Mesodermal cell (in vitro differentiated cells): ENCODE data around the gene CXCR1.
"Not testable (repeated sequence)": the region's sequence is repeated elsewhere in the genome, so short reads cannot be mapped to it uniquely, and the experiment has no call there.

Experiments used
- H3K27ac ChIP-seq: 2 replicates; pipeline ENCODE4 v1.7.0; 2013; ENCODE audit warnings: mild to moderate bottlenecking, low read depth, low read length, moderate library complexity; ENCODE audit not compliant: severe bottlenecking
- H3K36me3 ChIP-seq: 2 replicates; pipeline ENCODE4 v1.7.1; 2013; ENCODE audit warnings: mild to moderate bottlenecking, low read length, moderate library complexity; ENCODE audit not compliant: control insufficient read depth, insufficient read depth
- H3K4me1 ChIP-seq: one replicate; pipeline ENCODE4 v1.7.1; 2013; ENCODE audit warnings: mild to moderate bottlenecking, low read length; ENCODE audit not compliant: insufficient read depth, control insufficient read depth, poor library complexity, severe bottlenecking
- H3K4me3 ChIP-seq: 2 replicates; pipeline ENCODE4 v1.7.0; 2013; ENCODE audit warnings: low read length, control low read depth, mild to moderate bottlenecking; ENCODE audit not compliant: insufficient read depth, poor library complexity, severe bottlenecking; ENCODE audit errors: extremely low read depth
- H3K9me3 ChIP-seq: 2 replicates; pipeline ENCODE4 v1.7.1; 2013; ENCODE audit warnings: mild to moderate bottlenecking, low read length, moderate library complexity; ENCODE audit not compliant: control insufficient read depth
- WGBS, 2 experiments: methylation state at CpG; one replicate each; pipeline ENCODE4 v1.1.5; 2013; ENCODE audit warnings: missing lambda C conversion rate in 2 of 2; ENCODE audit not compliant: insufficient coverage in 2 of 2; 5-methylcytosine and 5-hydroxymethylcytosine counted together

CXCR1 gene

GRCh38 chr2:218130822-218131221 lies 35.9 kb downstream of the CXCR1 start:
- Histone ChIP-seq H3K27ac (no peak overlapping the region), H3K4me3 (no peak overlapping the region), H3K4me1 (no peaks in the 10 kb centered on the region), H3K9me3 (no peaks in the 10 kb centered on the region), H3K36me3 (no peaks in the 10 kb centered on the region)

DNA sequence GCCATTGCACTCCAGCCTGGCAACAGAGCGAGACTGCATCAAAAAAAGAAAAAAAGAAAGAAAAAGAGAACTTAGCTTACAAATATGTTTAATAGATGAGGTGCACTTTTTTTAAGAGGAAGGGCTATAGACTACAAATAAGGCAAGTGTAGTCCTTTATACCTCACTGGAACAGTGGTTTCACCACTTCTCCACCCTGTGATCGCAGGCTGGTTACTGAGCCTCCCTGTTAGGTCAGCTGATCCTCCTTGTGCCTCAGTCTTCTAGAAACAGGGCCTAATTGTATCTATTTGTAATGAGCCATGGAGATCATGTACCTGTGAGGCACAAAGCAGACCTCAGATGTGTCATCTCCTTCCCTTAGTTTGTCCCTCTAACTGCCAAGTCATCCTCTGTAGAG lies 36.4 kb downstream of the CXCR1 start:
- Histone ChIP-seq H3K36me3 (no peaks in the 10 kb centered on the region), H3K27ac (no peak overlapping the region), H3K4me3 (no peak overlapping the region), H3K4me1 (no peaks in the 10 kb centered on the region), H3K9me3 (no peaks in the 10 kb centered on the region)
- WGBS, 2 experiments = 100% methylated on average over 1 of the region's 2 CpGs; no CpG with 5 or more reads in 1 of the 2 experiments

GRCh38 chr2:218129458-218130135 lies 37.2 kb downstream of the CXCR1 start:
- Histone ChIP-seq H3K27ac (no peak overlapping the region), H3K4me1 (no peaks in the 10 kb centered on the region)

DNA sequence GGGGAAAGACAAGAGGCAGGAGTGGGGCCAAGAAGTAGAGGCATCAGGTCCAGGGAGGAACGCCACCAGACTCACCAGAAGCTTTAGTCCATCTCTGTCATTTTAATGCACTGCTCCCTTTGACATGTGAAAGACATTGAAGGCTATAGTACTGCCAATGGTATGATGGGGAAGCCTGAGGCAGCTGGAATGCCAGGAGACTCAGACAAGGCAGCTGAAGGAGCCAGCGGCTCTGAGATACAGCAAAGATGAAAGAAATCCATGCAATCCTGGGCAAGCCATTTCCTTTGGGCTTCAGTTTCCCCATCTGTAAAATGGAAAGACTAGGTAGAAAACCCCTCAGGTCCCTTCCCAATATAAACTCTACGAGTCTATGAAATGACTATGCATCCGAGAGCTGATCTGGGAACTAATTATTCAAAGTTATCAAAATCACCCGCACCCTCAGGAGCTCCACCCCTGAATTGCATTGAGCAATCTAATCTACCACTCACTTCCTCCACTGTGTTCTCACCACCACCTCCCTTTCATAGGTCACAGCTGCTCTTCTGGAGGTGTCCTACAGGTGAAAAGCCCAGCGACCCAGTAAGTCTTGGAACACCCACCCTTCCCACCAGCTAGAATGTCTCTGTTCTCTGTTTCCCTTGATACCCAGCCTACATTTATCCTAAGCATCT lies 37.8 kb downstream of the CXCR1 start:
- no peak overlapping the region for H3K27ac ChIP-seq
- WGBS, 2 experiments = 77 to 99% methylated on average over 5 to 6 of the region's 6 CpGs

More at GRCh38 chr2:218129458-218130135, 37.2 kb downstream of the CXCR1 start:
- Histone ChIP-seq H3K36me3 (no peaks in the 10 kb centered on the region), H3K4me3 (no peak overlapping the region), H3K9me3 (no peaks in the 10 kb centered on the region)
- WGBS, 2 experiments = 94 to 100% methylated on average over 2 to 3 of the region's 6 CpGs

DNA sequence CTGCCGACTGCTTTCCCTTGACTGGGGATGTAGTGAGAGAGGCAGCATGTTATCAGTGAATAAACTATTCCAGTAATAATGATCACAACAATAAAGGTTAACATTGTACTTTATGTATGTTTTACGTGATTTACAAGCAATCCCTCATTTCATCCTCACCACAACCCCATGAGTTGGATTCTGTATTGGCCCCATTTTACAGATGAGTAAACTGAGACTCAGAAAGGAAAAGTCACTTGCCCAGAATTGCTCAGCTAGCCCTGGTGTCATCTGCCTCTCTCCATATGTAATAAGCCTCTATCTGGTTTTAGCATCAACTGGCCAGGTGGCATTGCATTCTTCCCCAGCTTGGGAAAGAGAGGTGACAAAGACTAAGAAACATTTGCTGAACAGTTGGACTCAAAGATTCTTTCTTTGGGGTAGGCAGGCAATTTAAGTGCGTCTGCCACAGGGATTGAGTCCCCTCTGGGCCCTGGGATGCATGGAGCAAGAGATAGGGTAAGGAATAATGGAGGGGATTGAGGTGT lies 38.8 kb downstream of the CXCR1 start:
- whole genome bisulfite sequencing, 2 experiments = no CpG with 5 or more reads among the region's 3 CpGs
- Histone ChIP-seq H3K4me1 (no peaks in the 10 kb centered on the region), H3K4me3 (no peak overlapping the region), H3K27ac (no peak overlapping the region), H3K36me3 (no peaks in the 10 kb centered on the region), H3K9me3 (no peaks in the 10 kb centered on the region)

More for the DNA sequence above, 37.8 kb downstream of the CXCR1 start:
- H3K36me3 ChIP-seq = no peaks in the 10 kb centered on the region
- H3K4me1 ChIP-seq = no peaks in the 10 kb centered on the region
- no peaks in the 10 kb centered on the region for H3K9me3 ChIP-seq
- H3K4me3 ChIP-seq = no peak overlapping the region

- Histone ChIP-seq H3K27ac (no peak within 1 kb of the TSS), H3K36me3 (no peaks in the 10 kb centered on the region), H3K4me3 (no peak within 1 kb of the TSS), H3K4me1 (no peaks in the 10 kb centered on the region), H3K9me3 (peaks cover 5% of the 10 kb centered on the region)
- 80 to 84% methylated on average over 5 to 8 of the region's 8 CpGs for WGBS, 2 experiments
Measured at GRCh38 chr2:218125626-218126080, 41.1 kb downstream of the CXCR1 start, which contains the start of gene CXCR2. CXCR2 (plus strand) TSS chr2:218126028; CDS start chr2:218134802, 8,774 bp downstream.

DNA sequence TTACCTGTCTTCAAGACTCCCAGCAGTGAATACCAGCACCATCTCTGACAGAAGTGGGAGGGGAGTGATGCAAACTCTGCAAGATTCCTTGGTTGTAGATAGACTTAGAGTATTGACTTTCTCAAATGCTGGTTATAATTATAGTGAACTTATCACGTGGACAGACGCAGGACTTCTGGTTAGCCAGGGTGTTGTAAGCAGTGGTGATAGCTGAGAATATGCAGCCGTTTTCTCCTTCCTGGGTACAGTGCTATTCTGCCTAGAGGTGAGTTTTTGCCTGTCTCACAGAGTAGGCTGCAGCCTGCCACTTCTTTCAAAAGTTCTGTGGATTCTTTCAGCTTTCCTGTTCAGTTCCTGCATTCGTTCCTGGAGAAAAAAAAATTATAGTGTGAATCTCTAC lies 41.7 kb downstream of the CXCR1 start:
- Histone ChIP-seq H3K4me1 (no peaks in the 10 kb centered on the region), H3K27ac (no peak overlapping the region), H3K9me3 (peaks cover 5% of the 10 kb centered on the region), H3K4me3 (no peak overlapping the region), H3K36me3 (no peaks in the 10 kb centered on the region)
- 95 to 96% methylated on average over 4 of the region's 4 CpGs for WGBS, 2 experiments

DNA sequence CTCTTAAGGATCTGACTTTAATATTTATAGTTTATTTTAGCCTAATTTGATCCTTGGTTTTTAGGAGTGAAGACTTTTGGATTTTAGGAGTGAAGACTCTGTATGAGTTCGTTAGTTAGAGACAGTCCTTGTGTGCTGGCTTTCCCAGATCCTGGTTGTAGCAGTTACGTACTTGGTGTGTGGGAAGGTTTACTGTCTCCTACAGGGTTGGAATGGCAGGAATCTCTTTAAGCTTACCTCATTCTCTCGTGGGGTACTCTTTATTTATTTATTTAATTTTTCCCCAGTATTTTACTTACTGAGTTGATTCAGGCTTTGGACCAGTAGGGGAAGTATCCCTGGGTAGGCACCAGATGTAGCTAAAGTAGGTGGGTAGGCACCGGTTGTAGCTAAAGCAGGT lies 42.8 kb downstream of the CXCR1 start:
- no peak overlapping the region for H3K27ac ChIP-seq
- H3K9me3 ChIP-seq = peaks cover 5% of the 10 kb centered on the region
- no peaks in the 10 kb centered on the region for H3K36me3 ChIP-seq
- H3K4me1 ChIP-seq = no peaks in the 10 kb centered on the region
- WGBS, 2 experiments = 90% methylated on average over 1 of the region's 4 CpGs; no CpG with 5 or more reads in 1 of the 2 experiments
- no peak overlapping the region for H3K4me3 ChIP-seq

- H3K27ac ChIP-seq, H3K4me3 ChIP-seq, H3K9me3 ChIP-seq, H3K4me1 ChIP-seq, H3K36me3 ChIP-seq: not testable (repeated sequence)
Measured at GRCh38 chr2:218122286-218122685, 44.5 kb downstream of the CXCR1 start.

DNA sequence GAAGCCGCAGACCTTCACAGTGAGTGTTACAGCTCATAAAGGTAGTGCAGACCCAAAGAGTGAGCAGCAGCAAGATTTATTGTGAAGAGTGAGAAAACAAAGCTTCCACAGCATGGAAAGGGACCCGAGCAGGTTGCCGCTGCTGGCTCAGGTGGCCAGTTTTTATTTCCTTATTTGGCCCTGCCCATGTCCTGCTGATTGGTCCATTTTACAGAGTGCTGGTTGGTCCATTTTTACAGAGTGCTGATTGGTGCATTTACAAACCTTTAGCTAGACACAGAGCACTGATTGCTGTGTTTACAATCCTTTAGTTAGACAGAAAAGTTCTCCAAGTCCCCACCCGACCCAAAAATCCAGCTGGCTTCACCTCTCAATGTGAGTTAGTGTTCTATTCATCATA lies 45.0 kb downstream of the CXCR1 start:
- H3K4me1 ChIP-seq, H3K27ac ChIP-seq, H3K36me3 ChIP-seq, H3K9me3 ChIP-seq, H3K4me3 ChIP-seq: not testable (repeated sequence)
- 87 to 96% methylated on average over 3 of the region's 4 CpGs for WGBS, 2 experiments
